GM21786 (cell line): ENCODE results near the gene KLF13.

ENCODE experiments used
- ATAC-seq: cut with Tn5 transposase; IDR thresholded peaks from one replicate; pipeline ENCODE4 v1.9.1; 2021; ENCODE audit not compliant: unreplicated experiment

Gene KLF13

GRCh38 chr15:31377030-31377429, 50.4 kb downstream of the KLF13 start:
- ATAC-seq = no peak

GRCh38 chr15:31378363-31378903, 51.8 kb downstream of the KLF13 start:
- no peak for ATAC-seq

GRCh38 chr15:31379042-31379441, 52.4 kb downstream of the KLF13 start:
- no peak for ATAC-seq

- ATAC-seq = no peak
These were observed 52.9 kb downstream of the KLF13 start for GRCh38 chr15:31379577-31379976.

- no peak for ATAC-seq
These were observed 55.4 kb downstream of the KLF13 start for GRCh38 chr15:31381801-31382712.

GRCh38 chr15:31382713-31383045, 56.0 kb downstream of the KLF13 start:
- ATAC-seq = no peak

- ATAC-seq = no peak
These were observed 56.5 kb downstream of the KLF13 start for GRCh38 chr15:31383139-31383538.

GRCh38 chr15:31384568-31384967, 57.9 kb downstream of the KLF13 start:
- ATAC-seq = no peak

- ATAC-seq = no peak
These were observed 59.1 kb downstream of the KLF13 start for GRCh38 chr15:31385736-31386135.

GRCh38 chr15:31387092-31387478, 60.5 kb downstream of the KLF13 start:
- ATAC-seq = no peak

GRCh38 chr15:31387479-31388118, 61.0 kb downstream of the KLF13 start:
- no peak for ATAC-seq

GRCh38 chr15:31389576-31389975, 62.9 kb downstream of the KLF13 start:
- no peak for ATAC-seq

- no peak for ATAC-seq
These were observed 63.4 kb downstream of the KLF13 start for GRCh38 chr15:31390029-31390428.

GRCh38 chr15:31390777-31391486, 64.3 kb downstream of the KLF13 start:
- no peak for ATAC-seq

GRCh38 chr15:31391687-31392671, 65.3 kb downstream of the KLF13 start:
- ATAC-seq = peak; percentile 65

GRCh38 chr15:31392761-31393401, 66.2 kb downstream of the KLF13 start:
- peak; percentile 28 for ATAC-seq

- no peak for ATAC-seq
These were observed 66.9 kb downstream of the KLF13 start for GRCh38 chr15:31393444-31394091.

- ATAC-seq = no peak
These were observed 70.4 kb downstream of the KLF13 start for GRCh38 chr15:31396881-31397560.
